ENCODE results near the gene ZC3HAV1.

GRCh38 chr7:139118234-139118804 is 8.8 kb upstream of the ZC3HAV1 start:
- TF ChIP-seq POLR2A (IDR thresholded peaks at IDR 0.05; ENCODE audit: extremely low read depth, insufficient read length) (no peak), MYC (IDR thresholded peaks at IDR 0.05; ENCODE audit: low read depth, low read length) (no peak)

Measured in NB4 (cell line).